Tibial artery (tissue), 4 donors: ENCODE measurements around the gene LCN6.

Source experiments
- DNase-seq, 2 donors: peaks; one replicate each; pipeline ENCODE4 v3.0.0-alpha.2; 2019
- H3K27ac ChIP-seq, 2 donors: fragments of 200-600 bp; sonication (generic) in 1 of 2; 1 replicate in 1 of 2; 2 replicates in 1 of 2; pipeline ENCODE4 v1.5.1; 2018 to 2019; ENCODE audit warnings: mild to moderate bottlenecking in 1 of 2
- H3K27me3 ChIP-seq, 2 donors: fragments of 200-600 bp; sonication (generic) in 1 of 2; one replicate each; pipeline versions ENCODE4 v1.5.1 to v1.6.0; 2016 to 2019
- H3K36me3 ChIP-seq, 3 donors: fragments of 200-600 bp; sonication (generic) in 2 of 3; one replicate each; pipeline ENCODE4 v1.5.1; 2016 to 2019; ENCODE audit warnings: mild to moderate bottlenecking in 2 of 3
- H3K4me1 ChIP-seq, 4 donors: fragments of 200-600 bp; sonication (generic) in 2 of 4; 1 replicate in 3 of 4; 2 replicates in 1 of 4; pipeline ENCODE4 v1.5.1; 2016 to 2019
- H3K4me3 ChIP-seq, 2 donors: fragments of 200-600 bp; sonication (generic) in 1 of 2; 1 replicate in 1 of 2; 2 replicates in 1 of 2; pipeline ENCODE4 v1.5.1; 2018 to 2019; ENCODE audit warnings: mild to moderate bottlenecking in 2 of 2
- H3K9me3 ChIP-seq, 3 donors: fragments of 200-600 bp; sonication (generic) in 1 of 3; one replicate each; pipeline ENCODE4 v1.5.1; 2016 to 2019
- intact Hi-C: fragments of 100-400 bp; cut with DNase I; formaldehyde crosslinking; loops from one replicate; pipeline ENCODE4 v1.15.0; 2023; ENCODE audit warnings: low total_unique reads
- TF ChIP-seq, protein P1 (sequence below), 2 experiments: fragments of 200-600 bp in 1 of 2; fragments of 450-650 bp in 1 of 2; IDR thresholded peaks; one replicate each; pipeline ENCODE4 v1.5.1; 2017 to 2019; ENCODE audit warnings: antibody characterized with exemption in 2 of 2, mild to moderate bottlenecking in 1 of 2, moderate library complexity in 1 of 2

Gene LCN6

DNA sequence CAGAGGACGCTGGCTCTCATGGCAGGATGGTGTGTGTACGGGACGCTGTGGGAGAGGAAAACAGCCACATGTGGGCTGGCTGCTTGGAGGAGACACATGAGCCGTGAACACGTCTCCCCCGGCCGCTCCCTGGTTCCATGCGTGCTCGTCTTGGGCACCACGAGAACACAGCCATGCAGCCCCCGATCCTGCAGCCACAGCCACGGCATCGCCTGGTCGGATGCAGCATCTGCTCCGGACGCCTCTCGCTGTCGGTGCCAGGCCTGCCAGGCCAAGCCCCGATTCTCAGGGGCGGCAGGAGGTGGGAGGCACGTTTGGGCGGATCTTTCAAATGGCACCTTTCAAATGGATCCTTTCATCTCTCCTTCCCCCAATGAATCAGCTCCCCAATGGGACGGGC is 8.8 kb downstream of the LCN6 start:
- no peak for DNase-seq
- peaks cover 0 to 21% (median 3%) of the 10 kb centered on the region in 4 donors for H3K4me1 ChIP-seq
- intact Hi-C loops, result no loop called here
- TF ChIP-seq, protein P1, sequence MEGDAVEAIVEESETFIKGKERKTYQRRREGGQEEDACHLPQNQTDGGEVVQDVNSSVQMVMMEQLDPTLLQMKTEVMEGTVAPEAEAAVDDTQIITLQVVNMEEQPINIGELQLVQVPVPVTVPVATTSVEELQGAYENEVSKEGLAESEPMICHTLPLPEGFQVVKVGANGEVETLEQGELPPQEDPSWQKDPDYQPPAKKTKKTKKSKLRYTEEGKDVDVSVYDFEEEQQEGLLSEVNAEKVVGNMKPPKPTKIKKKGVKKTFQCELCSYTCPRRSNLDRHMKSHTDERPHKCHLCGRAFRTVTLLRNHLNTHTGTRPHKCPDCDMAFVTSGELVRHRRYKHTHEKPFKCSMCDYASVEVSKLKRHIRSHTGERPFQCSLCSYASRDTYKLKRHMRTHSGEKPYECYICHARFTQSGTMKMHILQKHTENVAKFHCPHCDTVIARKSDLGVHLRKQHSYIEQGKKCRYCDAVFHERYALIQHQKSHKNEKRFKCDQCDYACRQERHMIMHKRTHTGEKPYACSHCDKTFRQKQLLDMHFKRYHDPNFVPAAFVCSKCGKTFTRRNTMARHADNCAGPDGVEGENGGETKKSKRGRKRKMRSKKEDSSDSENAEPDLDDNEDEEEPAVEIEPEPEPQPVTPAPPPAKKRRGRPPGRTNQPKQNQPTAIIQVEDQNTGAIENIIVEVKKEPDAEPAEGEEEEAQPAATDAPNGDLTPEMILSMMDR (IDR thresholded peaks at IDR 0.05), result no peak
- H3K27ac ChIP-seq, result no peak overlapping the region
- H3K4me3 ChIP-seq, result no peak overlapping the region
- no peaks in the 10 kb centered on the region for H3K36me3 ChIP-seq
- no peaks in the 10 kb centered on the region for H3K9me3 ChIP-seq
- peaks cover 0 to 57% of the 10 kb centered on the region in 2 donors for H3K27me3 ChIP-seq

DNA sequence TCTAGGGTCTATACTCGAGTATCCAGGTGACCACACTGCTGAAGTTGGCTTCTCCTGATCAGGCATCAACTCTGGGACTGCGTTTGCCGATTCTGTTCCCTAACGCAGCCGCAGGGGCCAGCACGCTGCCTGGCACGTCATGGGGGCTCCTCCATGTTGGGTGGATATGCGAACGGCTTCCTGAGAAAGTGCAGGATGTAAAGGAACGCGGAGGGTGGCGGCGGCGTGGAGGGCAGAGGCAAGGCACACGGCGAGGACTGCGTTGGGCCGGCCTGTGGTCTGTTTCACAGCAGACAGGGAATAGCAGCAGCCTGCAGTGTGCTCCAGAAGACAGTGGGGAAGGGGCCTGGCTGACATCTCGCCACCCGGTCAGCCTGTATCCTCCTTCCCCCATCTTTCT is 9.4 kb downstream of the LCN6 start:
- TF ChIP-seq, protein P1 (IDR thresholded peaks at IDR 0.05), result no peak
- H3K9me3 ChIP-seq, result no peaks in the 10 kb centered on the region
- no peak for DNase-seq
- H3K4me1 ChIP-seq, result peaks cover 0 to 21% (median 3%) of the 10 kb centered on the region in 4 donors
- no peak overlapping the region for H3K27ac ChIP-seq
- H3K4me3 ChIP-seq, result no peak overlapping the region
- intact Hi-C loops, result no loop called here
- H3K27me3 ChIP-seq, result peaks cover 0 to 51% of the 10 kb centered on the region in 2 donors
- H3K36me3 ChIP-seq, result no peaks in the 10 kb centered on the region

DNA sequence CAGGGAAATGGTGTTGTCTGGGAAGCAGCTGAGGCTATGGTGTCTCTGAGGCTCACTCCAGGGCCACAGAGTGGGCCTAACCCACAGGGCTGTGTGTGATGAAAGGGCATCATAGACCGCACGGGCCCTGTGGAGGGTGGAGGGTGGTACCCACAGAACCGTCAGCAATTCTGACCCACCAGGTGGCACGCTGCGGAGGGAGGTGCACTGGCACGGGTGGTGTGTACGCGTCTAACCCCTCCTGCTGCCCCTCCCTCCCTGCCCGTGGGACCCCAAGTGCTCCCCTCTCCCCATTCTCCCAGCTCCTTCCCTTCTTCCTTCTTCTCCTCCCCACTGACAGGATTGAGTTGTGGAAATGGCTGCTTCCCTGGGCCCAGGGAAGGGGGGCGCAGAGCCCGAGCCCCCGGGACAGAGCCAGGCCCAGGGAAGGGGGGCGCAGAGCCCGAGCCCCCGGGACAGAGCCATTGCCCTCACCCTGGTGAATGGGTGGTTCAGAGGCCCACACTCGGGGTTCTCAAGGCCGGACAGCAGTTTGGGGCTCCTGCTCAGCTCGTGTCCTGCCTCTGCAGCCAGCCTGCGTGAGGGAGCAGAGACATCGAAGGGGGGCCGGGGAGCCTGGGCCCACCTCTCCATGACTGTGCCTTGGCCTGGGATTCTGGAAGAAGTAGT is 12.4 kb downstream of the LCN6 start:
- no peaks in the 10 kb centered on the region for H3K9me3 ChIP-seq
- DNase-seq, result no peak
- no peak overlapping the region for H3K4me3 ChIP-seq
- no peaks in the 10 kb centered on the region for H3K36me3 ChIP-seq
- no peak overlapping the region for H3K27ac ChIP-seq
- TF ChIP-seq, protein P1 (IDR thresholded peaks at IDR 0.05), result no peak
- H3K27me3 ChIP-seq, result peaks cover 0 to 21% of the 10 kb centered on the region in 2 donors
- H3K4me1 ChIP-seq, result peaks cover 0 to 3% (median under 1%) of the 10 kb centered on the region in 4 donors
- intact Hi-C loops, result no loop called here

DNA sequence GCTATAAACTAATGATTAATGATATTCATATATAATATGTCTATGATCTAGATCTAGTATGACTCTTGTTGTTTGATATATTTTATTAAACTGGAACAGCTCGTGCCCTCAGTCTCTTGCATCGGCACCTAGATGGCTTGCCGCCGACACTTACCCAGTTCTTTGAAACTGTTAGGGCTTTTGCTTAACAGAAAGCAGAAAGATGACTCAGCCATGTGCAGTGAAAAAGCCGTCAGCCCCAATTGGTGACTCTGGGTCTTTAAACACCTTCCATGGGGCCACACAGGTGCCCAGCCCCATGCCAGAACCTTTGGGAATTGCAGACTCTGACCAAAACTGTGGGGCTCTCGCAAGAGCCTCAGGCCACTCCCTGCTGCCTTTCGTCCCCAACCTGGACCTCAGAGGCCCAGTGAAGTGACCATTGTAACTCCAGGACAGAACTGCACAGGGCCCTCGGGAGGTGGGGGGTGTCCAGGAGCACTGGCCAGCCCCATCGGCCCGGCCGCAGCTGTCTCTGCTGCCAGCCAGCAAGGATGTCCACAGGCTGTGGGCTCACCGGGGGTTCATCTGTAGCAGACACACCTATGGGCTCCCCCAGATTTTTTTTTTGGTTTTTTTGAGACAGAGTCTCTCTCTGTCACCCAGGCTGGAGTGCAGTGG is 13.4 kb downstream of the LCN6 start:
- no peaks in the 10 kb centered on the region for H3K36me3 ChIP-seq
- H3K4me3 ChIP-seq, result no peak overlapping the region
- no peak for DNase-seq
- intact Hi-C loops, result no loop called here
- no peaks in the 10 kb centered on the region for H3K4me1 ChIP-seq
- TF ChIP-seq, protein P1 (IDR thresholded peaks at IDR 0.05), result no peak
- no peaks in the 10 kb centered on the region for H3K9me3 ChIP-seq
- H3K27me3 ChIP-seq, result peaks cover 0 to 12% of the 10 kb centered on the region in 2 donors
- no peak overlapping the region for H3K27ac ChIP-seq

DNA sequence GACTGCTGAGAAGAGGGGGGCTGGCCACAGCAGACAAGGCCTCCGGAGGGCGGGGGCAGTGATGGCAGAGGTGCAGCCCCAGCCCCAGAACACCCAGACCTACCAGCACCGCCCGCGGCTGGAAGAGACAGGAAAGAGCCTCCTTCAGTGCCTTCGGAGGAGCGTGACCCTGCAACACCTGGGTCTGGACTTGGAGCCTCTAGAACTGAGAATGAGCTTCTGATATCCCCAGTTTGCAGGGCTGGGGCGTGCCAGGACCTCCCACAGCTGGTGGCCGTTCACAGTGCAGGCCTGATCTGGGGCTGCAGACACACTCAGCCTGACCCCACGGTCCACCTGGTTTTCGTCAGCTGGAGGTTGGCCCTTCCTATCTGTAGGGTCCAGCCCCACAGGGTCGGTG is 14.7 kb downstream of the LCN6 start:
- TF ChIP-seq, protein P1 (IDR thresholded peaks at IDR 0.05), result no peak
- intact Hi-C loops, result no loop called here

More for the DNA sequence above, 14.7 kb downstream of the LCN6 start:
- Histone ChIP-seq H3K27me3 (no peaks in the 10 kb centered on the region), H3K4me1 (peaks cover 0 to 10% (median 5%) of the 10 kb centered on the region in 4 donors), H3K36me3 (no peaks in the 10 kb centered on the region), H3K27ac (no peak overlapping the region), H3K9me3 (no peaks in the 10 kb centered on the region), H3K4me3 (no peak overlapping the region)
- no peak for DNase-seq
